Endothelial cell of umbilical vein (primary cell): ENCODE measurements around the gene PDCD1.

ENCODE experiments used
- EZH2 ChIP-seq: IDR thresholded peaks from 2 replicates; pipeline ENCODE4 v1.6.1; 2012; ENCODE audit warnings: borderline replicate concordance, low read depth, mild to moderate bottlenecking, moderate library complexity, low read length, inconsistent platforms; ENCODE audit not compliant: severe bottlenecking
- FOS ChIP-seq: IDR thresholded peaks from 2 replicates; pipeline ENCODE4 v1.6.1; 2011; ENCODE audit warnings: mild to moderate bottlenecking, low read length, moderate library complexity, borderline replicate concordance; ENCODE audit not compliant: insufficient read depth
- MAX ChIP-seq: IDR thresholded peaks from 2 replicates; pipeline ENCODE4 v1.6.1; 2011; ENCODE audit not compliant: insufficient read depth, insufficient read length
- MYC ChIP-seq: IDR thresholded peaks from one replicate; pipeline ENCODE4 v1.6.1; 2011; ENCODE audit warnings: mild to moderate bottlenecking, low read depth, low read length
- TF ChIP-seq, protein P1 (sequence below), 2 donors: IDR thresholded peaks; 1 replicate in 1 of 2; 2 replicates in 1 of 2; pipeline ENCODE4 v1.5.1; 2011; ENCODE audit warnings: low read length in 2 of 2, mild to moderate bottlenecking in 2 of 2, moderate library complexity in 2 of 2, control low read depth in 1 of 2, inconsistent platforms in 1 of 2, low read depth in 1 of 2; ENCODE audit not compliant: insufficient read depth in 1 of 2; ENCODE audit errors: extremely low read depth in 1 of 2

GRCh38 chr2:241870611-241871537 lies 12.2 kb upstream of the PDCD1 start:
- TF ChIP-seq MAX = no peak
- TF ChIP-seq, protein P1, sequence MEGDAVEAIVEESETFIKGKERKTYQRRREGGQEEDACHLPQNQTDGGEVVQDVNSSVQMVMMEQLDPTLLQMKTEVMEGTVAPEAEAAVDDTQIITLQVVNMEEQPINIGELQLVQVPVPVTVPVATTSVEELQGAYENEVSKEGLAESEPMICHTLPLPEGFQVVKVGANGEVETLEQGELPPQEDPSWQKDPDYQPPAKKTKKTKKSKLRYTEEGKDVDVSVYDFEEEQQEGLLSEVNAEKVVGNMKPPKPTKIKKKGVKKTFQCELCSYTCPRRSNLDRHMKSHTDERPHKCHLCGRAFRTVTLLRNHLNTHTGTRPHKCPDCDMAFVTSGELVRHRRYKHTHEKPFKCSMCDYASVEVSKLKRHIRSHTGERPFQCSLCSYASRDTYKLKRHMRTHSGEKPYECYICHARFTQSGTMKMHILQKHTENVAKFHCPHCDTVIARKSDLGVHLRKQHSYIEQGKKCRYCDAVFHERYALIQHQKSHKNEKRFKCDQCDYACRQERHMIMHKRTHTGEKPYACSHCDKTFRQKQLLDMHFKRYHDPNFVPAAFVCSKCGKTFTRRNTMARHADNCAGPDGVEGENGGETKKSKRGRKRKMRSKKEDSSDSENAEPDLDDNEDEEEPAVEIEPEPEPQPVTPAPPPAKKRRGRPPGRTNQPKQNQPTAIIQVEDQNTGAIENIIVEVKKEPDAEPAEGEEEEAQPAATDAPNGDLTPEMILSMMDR (IDR thresholded peaks at IDR 0.05; ENCODE audit: extremely low read depth in 1 of 2, insufficient read depth in 1 of 2, low read depth in 1 of 2, low read length in 2 of 2) = no peak
- no peak for TF ChIP-seq FOS
- no peak for TF ChIP-seq EZH2
- no peak for TF ChIP-seq MYC
